ENCODE measurements around the gene NMU. TPM values are rescaled to one million over a fixed set of nuclear protein-coding genes. Genes with fewer than 3 reads are reported as not detected.
"Not testable (repeated sequence)": the region's sequence is repeated elsewhere in the genome, so short reads cannot be mapped to it uniquely, and the experiment has no call there.

NMU gene
- total RNA-seq, 1 donor from 2014 or later: not detected

DNA sequence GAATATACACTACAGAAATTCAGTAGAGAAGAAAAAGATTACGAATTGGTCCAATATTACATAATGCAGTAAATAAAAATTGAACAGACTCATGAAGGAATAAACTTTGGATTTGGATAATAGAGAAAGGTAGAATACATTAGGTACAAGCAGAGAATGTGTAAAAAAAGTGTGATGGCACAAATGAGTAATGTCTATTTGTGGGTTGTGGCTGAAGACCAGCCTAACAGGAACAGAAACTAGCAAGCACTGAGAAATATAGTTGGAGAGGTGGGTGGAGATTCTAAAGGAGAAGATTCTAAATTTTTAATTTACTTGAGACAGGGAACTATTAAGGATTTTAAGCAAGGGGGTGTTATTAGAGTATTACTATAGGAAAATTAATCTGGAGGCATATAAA lies 74.2 kb downstream of the NMU start:
- H3K9me3 ChIP-seq (replicated peaks): no peaks in the 10 kb centered on the region
- H3K4me1 ChIP-seq: no peaks in the 10 kb centered on the region
- H3K27ac ChIP-seq (replicated peaks): no peak overlapping the region
- intact Hi-C loops (cut with micrococcal nuclease): no loop called here
- H3K36me3 ChIP-seq: no peaks in the 10 kb centered on the region
- DNase-seq: no peak
- peaks cover 11% of the 10 kb centered on the region for H3K27me3 ChIP-seq (ENCODE audit: low read depth)
- no peak overlapping the region for H3K4me3 ChIP-seq
- TF ChIP-seq, protein P1, sequence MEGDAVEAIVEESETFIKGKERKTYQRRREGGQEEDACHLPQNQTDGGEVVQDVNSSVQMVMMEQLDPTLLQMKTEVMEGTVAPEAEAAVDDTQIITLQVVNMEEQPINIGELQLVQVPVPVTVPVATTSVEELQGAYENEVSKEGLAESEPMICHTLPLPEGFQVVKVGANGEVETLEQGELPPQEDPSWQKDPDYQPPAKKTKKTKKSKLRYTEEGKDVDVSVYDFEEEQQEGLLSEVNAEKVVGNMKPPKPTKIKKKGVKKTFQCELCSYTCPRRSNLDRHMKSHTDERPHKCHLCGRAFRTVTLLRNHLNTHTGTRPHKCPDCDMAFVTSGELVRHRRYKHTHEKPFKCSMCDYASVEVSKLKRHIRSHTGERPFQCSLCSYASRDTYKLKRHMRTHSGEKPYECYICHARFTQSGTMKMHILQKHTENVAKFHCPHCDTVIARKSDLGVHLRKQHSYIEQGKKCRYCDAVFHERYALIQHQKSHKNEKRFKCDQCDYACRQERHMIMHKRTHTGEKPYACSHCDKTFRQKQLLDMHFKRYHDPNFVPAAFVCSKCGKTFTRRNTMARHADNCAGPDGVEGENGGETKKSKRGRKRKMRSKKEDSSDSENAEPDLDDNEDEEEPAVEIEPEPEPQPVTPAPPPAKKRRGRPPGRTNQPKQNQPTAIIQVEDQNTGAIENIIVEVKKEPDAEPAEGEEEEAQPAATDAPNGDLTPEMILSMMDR (IDR thresholded peaks at IDR 0.05; ENCODE audit: borderline replicate concordance): no peak

DNA sequence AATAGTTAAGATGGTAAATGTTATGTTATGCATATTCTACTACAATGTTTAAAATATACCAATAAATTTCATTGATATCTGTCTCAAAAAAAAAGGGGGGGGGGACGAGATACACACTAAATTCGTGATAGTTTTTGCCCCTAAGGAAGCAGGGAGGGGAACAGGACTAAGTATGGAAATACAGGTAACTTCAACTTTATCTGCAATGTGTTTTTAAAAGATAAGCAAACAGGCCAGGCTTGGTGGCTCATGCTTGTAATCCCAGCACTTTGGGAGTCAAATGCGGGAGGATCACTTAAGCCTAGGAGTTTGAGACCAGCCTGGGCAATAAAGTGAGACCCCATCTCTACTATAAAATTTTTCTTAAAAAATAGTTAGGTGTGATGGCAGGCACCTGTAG lies 76.0 kb downstream of the NMU start:
- Histone ChIP-seq H3K4me1 (no peaks in the 10 kb centered on the region), H3K27ac (replicated peaks) (no peak overlapping the region), H3K4me3 (no peak overlapping the region), H3K27me3 (ENCODE audit: low read depth) (peaks cover 11% of the 10 kb centered on the region), H3K36me3 (no peaks in the 10 kb centered on the region), H3K9me3 (replicated peaks) (no peaks in the 10 kb centered on the region)
- DNase-seq: no peak
- TF ChIP-seq, protein P1 (IDR thresholded peaks at IDR 0.05; ENCODE audit: borderline replicate concordance): no peak
- intact Hi-C loops (cut with micrococcal nuclease): no loop called here

DNA sequence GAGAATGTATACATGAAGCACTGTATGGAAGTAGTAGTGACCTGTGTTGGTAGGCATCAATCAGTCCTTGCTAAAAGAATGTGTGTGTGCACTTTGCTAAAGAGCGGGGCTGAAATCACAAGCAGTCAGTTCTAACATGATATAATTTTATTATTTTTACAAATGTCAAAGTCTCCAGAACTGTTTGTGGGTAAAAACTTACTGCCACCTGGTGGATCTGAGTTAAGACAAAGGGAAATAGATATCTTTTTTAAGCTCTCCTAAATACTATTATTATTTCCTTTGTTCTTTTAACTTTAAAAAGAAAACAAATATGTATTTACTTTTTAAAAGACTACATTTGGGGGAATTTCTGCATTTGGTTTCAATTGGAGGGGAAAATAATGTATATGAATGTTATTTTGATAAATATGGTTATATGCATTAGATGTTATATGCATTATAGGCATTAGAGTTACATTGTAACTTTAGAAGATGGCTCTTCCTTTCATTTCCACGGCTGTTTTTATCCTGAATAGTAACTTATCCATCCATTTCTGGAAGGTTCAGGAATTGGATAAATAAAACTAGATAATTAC lies 81.6 kb downstream of the NMU start:
- Histone ChIP-seq H3K27ac (replicated peaks) (no peak overlapping the region), H3K9me3 (replicated peaks) (no peaks in the 10 kb centered on the region), H3K27me3 (ENCODE audit: low read depth) (peaks cover 11% of the 10 kb centered on the region), H3K4me3 (no peak overlapping the region), H3K36me3 (no peaks in the 10 kb centered on the region), H3K4me1 (peaks cover 7% of the 10 kb centered on the region)
- TF ChIP-seq, protein P1 (IDR thresholded peaks at IDR 0.05; ENCODE audit: borderline replicate concordance): peak; percentile 59
- intact Hi-C loops (cut with micrococcal nuclease): no loop called here
- DNase-seq: no peak

DNA sequence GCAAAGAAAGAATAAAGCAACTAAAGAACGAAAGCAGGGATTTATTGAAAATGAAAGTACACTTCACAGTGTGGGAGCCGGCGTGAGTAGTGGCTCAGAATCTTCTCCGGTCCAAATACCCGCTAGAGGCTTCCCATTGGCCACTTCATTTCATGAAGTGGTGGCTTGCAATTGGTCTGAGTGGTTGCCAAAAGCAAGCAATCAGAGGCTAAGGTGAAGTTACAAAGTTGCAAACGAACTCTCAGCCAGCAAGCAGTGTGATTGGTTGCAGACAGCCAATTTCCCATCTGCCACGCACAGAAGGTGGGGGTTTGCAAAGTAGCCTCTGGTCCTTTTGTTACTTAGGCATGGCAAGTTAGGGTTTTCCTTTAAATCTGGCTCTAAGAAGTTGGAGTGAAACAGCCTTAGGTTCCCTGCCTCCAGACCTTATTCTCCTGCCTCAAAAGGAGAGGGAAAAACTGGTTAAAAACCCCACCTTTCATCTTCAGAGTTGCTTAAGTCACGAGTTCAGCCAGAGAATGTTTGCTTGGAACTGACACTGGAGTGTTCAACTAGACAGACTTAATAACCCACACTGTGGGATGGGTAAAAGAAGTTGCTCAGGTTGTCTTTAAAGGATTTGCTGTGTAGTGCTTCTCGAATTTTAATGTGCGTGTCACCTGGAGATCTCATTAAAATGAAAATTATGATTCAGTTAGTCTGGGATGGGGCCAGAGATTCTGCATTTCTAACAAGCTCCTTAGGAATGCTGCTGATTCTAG lies 82.5 kb downstream of the NMU start:
- Histone ChIP-seq H3K36me3 (no peaks in the 10 kb centered on the region), H3K27ac (replicated peaks) (no peak overlapping the region), H3K4me3 (peak overlapping the region; percentile 45), H3K27me3 (ENCODE audit: low read depth) (peaks cover 11% of the 10 kb centered on the region), H3K4me1 (peaks cover 7% of the 10 kb centered on the region), H3K9me3 (replicated peaks) (no peaks in the 10 kb centered on the region)
- no peak for DNase-seq
- TF ChIP-seq, protein P1 (IDR thresholded peaks at IDR 0.05; ENCODE audit: borderline replicate concordance): no peak
- intact Hi-C loops (cut with micrococcal nuclease): no loop called here

DNA sequence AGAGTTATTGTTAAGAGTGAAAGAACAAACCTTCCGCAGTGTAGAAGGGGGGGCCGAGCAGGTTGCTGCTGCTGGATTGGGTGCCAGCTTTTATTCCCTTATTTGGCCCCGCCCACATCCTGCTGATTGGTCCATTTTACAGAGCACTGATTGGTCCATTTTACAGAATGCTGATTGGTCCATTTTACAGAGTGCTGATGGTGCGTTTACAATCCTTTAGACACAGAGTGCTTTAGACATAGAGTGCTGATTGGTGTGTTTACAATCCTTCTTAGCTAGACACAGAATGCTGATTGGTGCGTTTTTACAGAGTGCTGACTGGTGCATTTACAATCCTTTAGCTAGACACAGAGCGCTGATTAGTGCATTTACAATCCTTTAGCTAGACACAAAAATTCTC lies 84.1 kb downstream of the NMU start:
- H3K9me3 ChIP-seq (replicated peaks); intact Hi-C loops (cut with micrococcal nuclease): not testable (repeated sequence)

DNA sequence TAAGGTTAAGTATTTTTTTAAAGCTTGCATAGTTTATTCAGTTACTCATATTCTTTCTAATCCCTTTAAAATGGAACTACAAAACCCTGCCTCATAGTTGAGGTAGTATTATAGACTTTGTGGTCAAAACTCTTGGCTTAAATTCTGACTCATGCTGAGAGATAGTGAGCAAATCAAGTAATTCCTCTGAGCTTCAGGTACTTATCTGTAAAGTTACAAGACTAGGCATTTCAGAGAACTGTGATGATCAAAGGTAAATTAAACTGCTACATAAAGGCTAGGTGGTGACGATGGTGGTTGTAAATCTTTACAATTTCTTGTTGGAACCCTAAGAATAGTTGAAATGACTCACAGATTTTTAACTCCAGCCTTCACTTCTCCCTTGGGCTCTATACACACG lies 86.2 kb downstream of the NMU start:
- Histone ChIP-seq H3K27ac (replicated peaks) (no peak overlapping the region), H3K27me3 (ENCODE audit: low read depth) (no peaks in the 10 kb centered on the region), H3K9me3 (replicated peaks) (no peaks in the 10 kb centered on the region), H3K4me1 (peaks cover 38% of the 10 kb centered on the region), H3K36me3 (no peaks in the 10 kb centered on the region), H3K4me3 (no peak overlapping the region)
- DNase-seq: no peak
- TF ChIP-seq, protein P1 (IDR thresholded peaks at IDR 0.05; ENCODE audit: borderline replicate concordance): no peak
- intact Hi-C loops (cut with micrococcal nuclease): loop anchor here (10.0 kb wide), 1 partner anchor 205 kb away; the partner anchor contains the start of gene SRD5A3

More for the DNA sequence above, 84.1 kb downstream of the NMU start:
- peaks cover 17% of the 10 kb centered on the region for H3K4me1 ChIP-seq
- H3K36me3 ChIP-seq; H3K27me3 ChIP-seq (ENCODE audit: low read depth); DNase-seq; H3K4me3 ChIP-seq; H3K27ac ChIP-seq (replicated peaks): not testable (repeated sequence)
